ENCODE data around the gene PDGFD.

PDGFD gene

DNA sequence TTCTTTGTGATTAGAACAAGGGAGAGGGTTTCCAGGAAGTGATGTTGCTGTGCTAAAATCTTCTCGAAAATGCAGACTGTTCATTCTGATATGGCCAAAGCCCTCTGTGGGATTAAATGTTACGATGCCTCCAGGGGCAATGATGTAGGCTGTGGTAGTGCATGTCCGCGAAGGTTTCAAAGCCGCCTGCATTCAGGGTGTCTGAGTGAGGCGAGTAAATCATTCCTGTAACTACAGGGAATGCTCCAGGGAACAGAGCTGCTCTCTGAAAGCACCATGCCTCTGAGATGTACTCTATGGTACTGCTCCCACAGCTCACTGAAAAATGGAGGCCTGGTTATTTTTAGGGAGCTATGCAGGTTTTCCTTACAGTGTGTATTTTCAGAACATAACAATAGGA is 21.2 kb downstream of the PDGFD start:
- no peak for DNase-seq

DNA sequence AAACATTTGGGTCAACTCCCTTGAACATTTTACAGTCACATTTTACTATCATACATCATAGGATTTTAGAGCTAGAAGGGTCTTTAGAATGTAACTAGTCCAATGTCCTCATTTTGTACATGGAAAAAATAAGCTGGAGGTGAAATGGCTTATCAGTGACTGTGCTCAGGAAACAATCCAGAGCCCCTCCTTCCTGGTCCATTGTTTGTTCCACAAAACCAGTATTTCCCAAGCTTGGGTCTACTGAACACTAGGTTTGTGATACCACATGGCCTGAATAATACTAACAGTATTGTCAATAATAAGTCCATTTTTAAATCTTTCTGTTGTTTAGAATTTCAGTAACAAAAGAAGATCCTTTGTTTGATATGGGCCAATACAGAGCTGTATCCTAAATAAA is 27.1 kb downstream of the PDGFD start:
- DNase-seq = no peak

DNA sequence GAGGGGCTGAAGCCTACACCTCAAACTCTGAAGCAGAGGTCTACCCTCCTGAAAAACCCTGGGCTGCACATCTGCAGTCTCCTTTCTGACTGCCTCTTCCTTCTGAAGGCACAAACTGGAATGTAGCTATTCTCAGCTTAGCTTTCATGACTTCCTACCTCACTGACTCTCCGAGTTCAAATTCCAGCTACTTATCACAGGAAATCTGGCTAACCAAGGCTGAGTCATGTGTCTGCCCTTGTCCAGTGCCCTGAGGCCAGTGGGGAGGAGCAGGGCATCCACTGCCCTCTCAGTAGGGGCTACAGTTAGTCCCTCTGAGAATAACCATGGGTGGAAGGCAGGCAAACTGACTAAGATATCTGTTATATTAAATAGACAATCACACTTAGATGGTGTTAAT is 29.2 kb downstream of the PDGFD start:
- no peak for DNase-seq

DNA sequence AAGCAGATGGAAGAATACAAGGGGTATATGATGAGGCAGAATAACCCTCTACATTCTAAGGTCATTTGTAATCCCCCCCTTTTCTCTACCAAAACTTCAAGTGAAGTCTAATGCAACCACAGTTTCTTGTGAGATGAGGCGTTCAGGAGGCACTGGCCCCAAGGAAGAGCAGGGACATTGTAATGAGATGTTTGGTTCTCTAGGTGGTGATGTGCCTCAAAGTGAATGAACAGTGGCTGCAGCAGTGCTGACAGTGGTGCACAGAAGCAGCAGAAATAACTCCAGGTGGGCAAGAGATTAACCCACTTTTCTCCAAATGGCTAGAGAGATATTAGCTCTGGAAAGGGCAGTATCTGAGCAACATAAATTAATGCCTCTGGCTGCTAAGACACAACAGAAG is 33.8 kb downstream of the PDGFD start:
- no peak for DNase-seq

DNA sequence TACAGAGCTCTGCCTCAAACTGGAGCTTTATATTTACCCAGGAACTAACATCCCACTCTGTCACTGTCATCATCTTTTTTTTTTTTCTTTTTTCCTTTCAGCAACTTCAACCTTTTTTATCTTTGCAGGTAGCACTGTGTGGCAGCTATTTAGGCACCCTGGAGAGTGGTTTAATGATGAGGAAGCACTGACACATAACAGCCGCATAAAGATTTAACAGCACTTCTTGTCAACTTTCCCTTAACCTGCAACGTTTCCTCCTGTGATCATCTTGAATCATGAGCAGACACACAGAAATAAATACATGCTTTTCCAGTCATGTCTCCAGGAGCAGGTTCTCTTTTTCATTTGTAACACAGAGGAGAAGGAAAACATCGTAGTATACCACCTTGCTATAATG is 34.8 kb downstream of the PDGFD start:
- no peak for DNase-seq

DNA sequence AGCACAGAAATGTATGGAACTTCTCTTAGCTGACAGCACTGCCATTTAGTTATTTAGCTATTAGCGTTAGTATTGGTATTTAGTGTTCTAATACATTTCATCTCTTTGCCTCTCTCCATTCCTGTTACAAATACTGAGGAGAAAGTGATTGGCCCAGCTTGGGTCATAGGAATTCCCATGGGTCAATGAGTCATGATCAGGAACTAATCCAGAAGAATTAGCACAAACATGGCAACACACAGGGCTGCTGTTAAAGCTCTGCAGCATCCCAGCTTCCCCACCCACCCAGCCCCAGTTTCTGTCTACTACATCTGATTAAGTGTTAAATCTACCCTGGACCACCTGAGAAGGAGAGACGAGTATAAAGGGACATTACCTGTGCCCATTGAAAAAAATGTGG is 36.1 kb downstream of the PDGFD start:
- no peak for DNase-seq

DNA sequence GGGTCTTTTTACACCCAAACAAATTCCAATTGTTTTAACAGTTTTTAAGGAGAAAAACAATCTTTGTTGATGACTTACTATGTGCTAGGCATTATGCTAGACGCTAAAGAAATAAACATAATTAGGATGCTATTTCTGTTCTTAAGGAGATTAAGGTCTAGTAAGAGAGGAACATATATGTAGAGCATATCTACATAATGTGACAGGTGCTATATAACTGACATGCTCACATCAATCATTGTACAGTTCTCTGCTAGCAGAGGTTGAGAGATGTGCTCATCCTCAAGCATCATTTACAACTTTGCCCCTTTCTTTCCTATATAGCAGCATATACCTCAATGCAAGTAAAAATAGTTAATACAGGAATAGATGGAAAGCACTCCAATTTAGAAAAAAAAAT is 37.5 kb downstream of the PDGFD start:
- no peak for DNase-seq

DNA sequence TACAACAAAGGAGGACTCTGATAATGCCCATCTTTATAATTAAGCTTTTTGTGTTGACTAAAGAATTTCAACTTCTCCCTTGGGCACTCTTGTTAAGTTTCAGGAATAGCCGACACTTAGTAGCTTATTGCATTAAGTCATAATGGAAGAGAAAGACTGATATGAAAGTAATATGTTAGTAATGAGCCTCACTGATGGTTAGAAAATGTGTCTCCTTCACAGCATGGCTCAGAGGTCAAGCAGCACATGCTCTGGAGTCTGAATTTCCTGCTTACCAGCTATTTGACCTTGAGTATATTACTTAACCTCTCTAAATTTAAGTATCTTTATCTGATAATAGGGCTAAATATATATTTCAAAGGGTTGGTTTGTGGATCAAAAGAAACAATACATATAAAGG is 39.0 kb downstream of the PDGFD start:
- DNase-seq = no peak

DNA sequence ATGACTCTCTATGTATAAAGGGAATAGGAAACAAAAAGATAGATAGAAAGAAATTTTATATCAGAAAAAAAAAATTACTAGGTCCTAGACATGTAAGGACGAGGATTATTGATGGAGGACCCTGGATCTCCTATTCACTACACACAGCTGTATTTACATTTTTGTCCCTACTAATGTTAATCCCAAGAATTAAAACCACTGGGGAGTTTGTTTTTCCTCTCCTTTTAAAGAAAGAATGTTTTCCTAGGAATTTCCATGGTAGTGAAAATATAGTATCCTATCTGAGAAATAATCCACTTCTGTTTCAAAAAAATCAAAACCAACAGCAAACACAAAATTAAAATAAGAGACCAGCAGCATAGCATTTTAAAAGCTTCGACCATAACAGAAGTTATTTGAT is 41.1 kb downstream of the PDGFD start:
- DNase-seq = no peak

DNA sequence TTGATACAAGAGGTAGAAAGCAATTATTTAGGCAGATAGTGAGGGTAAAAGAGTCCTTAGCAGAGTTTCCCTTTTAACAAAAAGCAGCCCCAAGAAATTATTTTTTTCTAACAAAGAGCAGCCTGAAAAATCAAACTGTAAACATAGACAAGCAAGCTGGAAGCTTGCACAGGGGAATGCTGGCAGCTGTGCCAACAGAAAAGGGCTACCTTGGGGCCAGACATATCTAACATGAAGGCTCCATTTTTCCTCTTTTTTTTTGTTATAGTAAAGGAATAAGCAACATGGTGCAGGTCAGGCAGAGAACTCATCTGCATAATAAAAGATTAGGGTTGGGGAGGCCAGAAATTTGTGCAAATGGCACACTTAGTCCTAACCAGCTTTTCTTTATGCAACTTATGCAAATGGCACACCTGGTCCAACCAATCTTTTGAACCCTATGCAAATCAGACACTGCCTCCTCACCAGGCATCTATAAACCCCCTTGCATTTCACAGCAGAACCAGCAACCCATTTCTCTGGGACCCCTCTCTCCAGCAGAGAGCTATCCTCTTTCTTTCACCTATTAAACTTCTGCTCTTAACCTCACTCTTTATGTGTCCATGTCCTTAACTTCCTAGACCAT is 41.8 kb downstream of the PDGFD start:
- no peak for DNase-seq

DNA sequence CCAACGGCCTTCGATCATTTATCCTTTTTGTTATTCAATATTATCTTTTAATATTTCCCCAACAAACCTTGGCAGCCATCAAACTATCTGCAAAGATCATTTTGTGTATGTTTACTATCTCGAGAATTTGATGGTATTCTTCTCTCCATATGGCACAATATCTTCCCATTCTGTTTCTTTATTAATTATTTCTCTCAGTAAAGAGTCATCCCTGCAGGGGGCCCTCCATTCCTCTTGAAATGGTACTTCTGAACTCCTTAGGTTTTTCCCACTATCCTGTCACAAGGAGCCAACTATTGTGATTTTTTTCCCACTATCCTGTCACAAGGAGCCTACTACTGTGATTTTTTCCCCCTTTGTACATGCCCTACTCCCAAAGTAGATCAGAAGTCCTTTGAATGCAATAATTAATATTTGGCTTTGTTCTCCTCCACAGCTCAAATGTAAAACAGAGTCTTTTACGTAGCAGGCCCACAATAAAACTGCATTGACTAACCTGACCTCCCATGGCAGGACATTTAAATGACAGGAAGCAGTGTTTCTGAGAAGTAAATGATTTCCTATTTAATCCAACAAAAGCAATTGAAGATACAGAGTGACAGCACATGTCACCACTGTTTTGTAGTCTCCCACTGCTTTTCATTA is 43.3 kb downstream of the PDGFD start:
- no peak for DNase-seq

DNA sequence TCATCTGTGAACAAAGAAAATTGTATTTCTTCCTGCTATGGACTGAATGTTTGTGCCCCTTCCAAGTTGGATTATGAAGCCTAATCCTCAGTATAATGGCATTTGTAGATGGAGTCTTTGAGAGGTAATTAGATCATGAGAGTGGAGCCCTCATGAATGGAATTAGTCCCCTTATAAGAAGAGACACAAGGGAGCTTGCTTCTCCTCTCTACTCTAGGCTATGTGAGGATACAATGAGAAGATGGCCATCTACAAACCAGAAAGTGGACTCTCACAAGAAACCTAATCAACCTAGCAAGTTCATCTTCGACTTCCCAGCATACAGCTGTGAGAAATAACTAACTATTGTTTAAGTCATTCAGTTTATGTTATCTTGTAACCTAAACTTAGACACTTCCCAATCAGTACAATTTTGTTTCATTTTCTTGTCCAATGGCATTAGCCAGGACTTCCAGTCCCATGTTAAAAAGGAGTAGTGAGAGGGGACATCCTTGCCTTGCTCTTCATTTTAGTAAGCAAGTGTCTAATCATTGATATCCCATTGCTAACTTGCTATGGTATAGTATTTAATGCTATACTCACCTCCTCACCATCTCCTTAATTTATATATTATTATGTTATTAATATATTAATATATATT is 45.7 kb downstream of the PDGFD start:
- no peak for DNase-seq

DNA sequence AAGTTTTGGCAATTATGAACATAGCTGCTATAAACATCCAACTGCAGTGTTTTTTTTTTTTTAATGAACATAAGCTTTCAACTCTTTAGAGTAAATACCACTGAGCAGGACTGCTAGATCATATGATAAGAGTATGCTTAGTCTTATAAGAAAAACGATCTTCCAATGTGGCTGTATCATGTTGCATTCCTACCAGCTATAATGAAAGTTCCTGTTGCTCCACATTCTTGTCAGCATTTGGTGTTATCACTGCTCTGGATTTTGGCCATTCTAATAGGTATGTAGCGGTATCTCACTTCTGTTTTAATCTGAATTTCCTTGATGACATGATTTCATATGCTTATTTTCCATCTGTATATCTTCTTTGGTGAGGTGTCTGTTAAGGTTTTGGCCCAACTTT is 50.4 kb downstream of the PDGFD start:
- DNase-seq = no peak

DNA sequence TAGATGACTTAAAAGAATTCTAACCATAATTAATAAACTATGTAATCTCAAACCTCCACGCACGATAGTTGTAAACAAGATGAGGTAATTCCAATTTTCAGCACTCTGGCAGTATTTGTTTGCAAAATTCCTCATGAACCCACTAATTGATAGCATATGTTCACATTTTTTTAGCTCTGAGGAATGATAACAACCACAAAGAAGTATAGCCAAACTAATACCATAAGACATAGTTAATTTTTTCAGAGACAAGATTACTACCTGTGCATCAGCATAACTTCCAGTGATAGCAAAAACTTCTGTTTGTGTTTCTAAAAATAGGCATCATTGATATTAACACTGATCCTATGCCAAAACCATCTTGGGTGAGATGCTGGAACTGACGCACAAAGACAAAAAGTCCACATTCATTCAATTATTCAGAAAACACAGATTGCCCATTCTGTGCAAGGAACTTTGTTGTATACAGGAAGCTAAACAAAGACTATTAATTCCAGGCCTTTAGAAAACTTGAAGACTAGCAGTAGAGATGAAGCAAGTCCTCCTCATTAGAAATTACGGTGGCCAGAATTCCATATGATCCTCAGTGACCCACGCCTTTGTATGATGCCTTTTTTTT is 57.7 kb downstream of the PDGFD start:
- no peak for DNase-seq

DNA sequence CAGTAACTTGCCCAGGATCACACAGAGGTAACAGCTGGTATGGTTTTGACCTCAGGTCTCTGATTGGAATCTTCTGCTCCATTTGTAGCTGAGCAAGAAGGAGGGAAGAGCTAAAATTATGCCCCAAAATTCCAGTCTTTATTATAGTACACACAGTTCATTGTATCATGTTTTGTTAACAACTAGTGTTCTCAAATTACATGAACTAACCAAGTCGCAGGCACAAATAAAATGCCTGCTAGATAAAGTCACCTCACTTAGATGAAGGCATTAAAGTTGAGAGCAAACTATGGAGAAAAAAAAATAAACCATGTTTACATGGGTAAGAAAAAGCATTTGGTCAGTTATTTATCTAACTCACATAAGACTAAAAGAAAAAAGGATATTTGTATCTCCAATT is 58.8 kb downstream of the PDGFD start:
- DNase-seq = no peak

DNA sequence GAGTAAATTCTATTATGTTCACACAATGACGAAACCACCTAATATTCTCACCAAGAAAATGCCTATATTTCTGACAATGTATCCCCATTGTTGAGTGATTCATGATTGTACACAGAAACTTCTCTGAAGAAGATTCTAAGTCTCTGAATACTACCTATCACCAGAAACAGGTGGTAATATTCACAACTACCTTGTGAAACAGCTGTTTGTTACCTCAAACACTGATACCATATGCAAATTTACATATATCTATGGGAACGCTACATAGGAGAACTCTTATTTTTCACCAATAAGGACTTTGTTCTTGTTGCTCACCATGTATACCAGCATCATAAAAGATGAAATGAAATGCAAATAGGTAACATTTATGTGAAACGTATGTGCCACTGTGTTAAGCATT is 59.3 kb downstream of the PDGFD start:
- no peak for DNase-seq

DNA sequence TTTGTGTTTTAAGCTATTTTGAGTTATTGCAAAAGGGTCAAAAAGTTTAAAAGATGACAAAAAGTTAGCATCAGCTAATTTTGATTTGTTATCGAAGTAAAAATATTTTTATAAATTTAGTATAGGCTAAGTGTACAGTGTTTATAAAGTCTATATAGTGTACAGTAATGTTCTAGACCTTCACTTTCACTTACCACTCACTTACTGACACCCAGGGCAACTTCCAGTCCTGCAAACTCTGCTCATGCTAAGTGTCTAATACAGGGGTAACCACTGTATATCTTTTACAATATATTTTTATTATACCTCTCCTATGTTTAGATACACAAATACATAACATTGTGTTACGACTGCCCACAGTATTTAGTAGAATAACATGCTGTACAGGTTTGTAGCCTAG is 59.7 kb downstream of the PDGFD start:
- DNase-seq = no peak

DNA sequence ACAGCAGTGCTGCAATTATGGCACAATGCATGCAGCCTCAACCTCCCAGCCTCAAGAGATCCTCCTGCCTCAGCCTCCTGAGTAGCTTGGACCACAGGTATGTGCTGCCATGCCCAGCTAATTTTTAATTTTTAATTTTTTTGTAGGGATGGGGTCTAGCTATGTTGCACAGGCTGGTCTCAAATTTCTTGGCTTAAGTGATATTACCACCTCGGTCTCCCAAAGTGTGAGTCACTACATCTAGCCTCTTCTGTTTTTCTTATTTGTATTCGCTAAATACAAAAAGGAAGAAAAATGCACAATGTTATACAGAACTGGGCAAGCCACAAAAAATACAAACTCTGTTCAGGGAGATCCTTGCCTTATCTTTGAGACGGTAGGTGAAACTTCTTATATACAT is 65.4 kb downstream of the PDGFD start:
- DNase-seq = no peak

DNA sequence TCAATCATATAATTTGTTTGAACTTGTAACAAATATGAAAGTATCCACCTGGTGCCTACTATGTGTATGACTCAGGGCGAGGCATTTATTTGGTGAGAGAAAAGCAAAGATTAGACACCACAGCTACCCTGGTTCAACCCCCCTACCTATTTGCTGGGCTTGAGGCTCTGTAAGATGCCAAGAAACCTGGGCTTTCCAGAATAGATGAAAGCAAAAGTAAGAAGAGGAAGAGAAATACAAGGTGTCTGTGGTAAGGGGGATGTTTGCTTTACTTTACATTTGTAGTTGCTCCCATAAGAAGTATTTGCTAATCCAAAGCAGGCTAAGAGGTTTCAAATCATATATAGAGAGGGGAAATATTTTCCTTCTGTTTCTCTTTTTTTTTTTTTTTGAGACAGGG is 65.8 kb downstream of the PDGFD start:
- no peak for DNase-seq

DNA sequence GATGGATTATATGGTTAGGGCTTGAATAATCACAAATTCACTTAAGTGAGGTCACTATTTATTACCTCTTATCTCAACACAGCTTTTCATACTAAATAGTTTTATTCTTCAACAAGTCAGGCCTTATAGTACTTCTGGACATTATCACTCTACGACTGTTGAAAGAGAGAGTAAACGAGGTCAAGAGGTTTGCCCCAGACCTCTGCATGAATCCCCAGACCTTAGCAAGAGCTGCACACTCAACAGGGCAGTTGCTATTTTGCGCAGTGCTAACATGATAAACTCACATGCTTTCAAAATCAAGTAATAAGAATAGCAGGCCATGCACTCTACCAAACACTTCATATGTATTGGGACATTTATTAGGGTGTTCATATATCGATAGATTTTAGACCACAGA is 67.0 kb downstream of the PDGFD start:
- DNase-seq = no peak

DNA sequence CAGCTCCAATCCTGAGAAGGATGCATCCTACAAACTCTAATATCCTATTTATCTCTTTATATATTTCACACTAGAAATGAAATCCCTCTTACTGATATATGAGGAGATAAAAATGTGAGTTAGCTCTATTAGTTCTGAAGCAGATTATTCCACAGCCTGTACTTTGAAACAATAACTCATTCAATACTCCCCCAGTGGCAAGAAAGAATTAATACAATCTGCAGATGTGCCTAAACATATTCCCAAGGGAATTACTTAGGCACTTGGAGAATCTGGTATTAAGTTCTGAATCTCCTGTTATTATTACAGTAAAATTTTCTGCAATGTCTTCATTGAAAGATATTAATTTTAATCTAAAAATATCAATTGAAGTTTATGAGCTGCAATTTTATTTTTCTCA is 68.2 kb downstream of the PDGFD start:
- no peak for DNase-seq

DNA sequence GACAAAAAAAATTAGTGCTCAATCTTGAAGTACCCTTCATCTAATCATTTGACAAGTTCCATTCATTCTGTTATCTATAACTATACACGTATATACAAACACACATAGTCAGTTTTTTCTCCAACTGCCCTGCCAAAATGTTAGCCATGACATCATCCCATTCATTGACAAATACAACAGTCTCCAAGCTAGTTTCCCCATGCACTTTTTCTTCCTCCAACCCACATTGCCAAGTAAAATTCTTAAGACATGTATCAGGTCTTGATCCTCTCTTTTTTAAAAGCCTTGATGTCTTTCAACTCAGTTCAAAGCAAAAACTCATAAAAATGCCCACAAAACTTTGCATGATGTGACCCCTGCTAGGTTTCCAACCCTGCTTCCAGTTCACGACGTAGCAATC is 69.4 kb downstream of the PDGFD start:
- DNase-seq = no peak

DNA sequence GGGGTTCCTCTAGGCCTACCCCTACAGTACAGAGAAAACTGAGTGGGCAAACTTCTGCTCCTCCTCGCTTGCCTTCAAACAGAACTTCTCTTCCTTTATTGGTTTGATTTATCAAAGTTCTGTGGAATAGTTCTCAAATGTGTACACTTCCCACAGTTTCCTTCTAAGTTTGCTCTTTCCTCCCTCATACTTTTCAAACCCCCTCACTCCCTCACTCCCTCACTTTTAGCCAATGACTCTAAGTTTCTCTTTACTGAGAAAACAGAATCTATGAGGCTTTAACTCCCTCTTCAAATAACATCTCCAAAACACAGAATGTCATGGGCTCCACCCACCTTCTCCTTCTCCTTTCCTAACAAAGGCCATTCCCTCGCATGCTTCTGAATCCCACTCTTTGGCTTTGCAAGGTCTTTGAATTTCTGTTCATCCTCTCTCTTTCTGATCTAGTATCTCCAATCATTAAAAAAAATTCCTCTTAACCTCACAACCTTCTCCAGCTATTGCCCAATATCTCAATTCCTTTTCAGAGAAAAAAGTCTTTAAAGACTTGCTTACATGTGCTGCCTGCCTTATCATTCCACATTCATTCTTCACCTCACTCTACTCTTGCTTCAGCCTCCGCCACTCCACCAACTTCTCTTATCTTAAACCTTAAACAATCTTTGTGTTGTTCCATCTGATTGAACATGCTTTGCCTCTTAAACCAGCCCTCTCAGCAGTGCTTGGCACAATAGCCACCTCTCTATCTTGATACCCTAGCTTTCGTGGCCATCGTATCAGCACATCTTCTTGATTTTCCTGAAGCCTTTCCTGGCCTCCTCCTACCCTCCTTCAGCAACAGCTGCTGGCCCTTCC is 70.3 kb downstream of the PDGFD start:
- DNase-seq = no peak
